ENCODE data around the gene RERE.
"Not testable (repeated sequence)": the region's sequence is repeated elsewhere in the genome, so short reads cannot be mapped to it uniquely, and the experiment has no call there.

The RERE gene

GRCh38 chr1:8740034-8740449, 77.4 kb downstream of the RERE start:
- DNase-seq (ENCODE audit: low read depth) = peak; percentile 27
- no peak for TF ChIP-seq CTCF (IDR thresholded peaks at IDR 0.05; ENCODE audit: low read depth, low read length, missing control alignments)
- in situ Hi-C loops (cut with HindIII; ENCODE audit: low sequenced_read_pairs) = no loop called here
- no peak overlapping the region for H3K4me3 ChIP-seq (ENCODE audit: low read depth, low read length)

GRCh38 chr1:8739377-8739776, 78.1 kb downstream of the RERE start:
- DNase-seq (ENCODE audit: low read depth) = no peak
- H3K4me3 ChIP-seq (ENCODE audit: low read depth, low read length) = no peak overlapping the region
- no peak for TF ChIP-seq CTCF (IDR thresholded peaks at IDR 0.05; ENCODE audit: low read depth, low read length, missing control alignments)
- in situ Hi-C loops (cut with HindIII; ENCODE audit: low sequenced_read_pairs) = no loop called here

GRCh38 chr1:8736927-8737326, 80.5 kb downstream of the RERE start:
- no peak overlapping the region for H3K4me3 ChIP-seq (ENCODE audit: low read depth, low read length)
- in situ Hi-C loops (cut with HindIII; ENCODE audit: low sequenced_read_pairs) = no loop called here
- TF ChIP-seq CTCF (IDR thresholded peaks at IDR 0.05; ENCODE audit: low read depth, low read length, missing control alignments) = no peak
- DNase-seq (ENCODE audit: low read depth) = no peak

GRCh38 chr1:8733484-8733883, 84.0 kb downstream of the RERE start:
- in situ Hi-C loops (cut with HindIII; ENCODE audit: low sequenced_read_pairs) = no loop called here
- H3K4me3 ChIP-seq (ENCODE audit: low read depth, low read length) = no peak overlapping the region
- TF ChIP-seq CTCF (IDR thresholded peaks at IDR 0.05; ENCODE audit: low read depth, low read length, missing control alignments) = no peak
- DNase-seq (ENCODE audit: low read depth) = no peak

GRCh38 chr1:8731162-8731561, 86.3 kb downstream of the RERE start:
- DNase-seq (ENCODE audit: low read depth) = no peak
- in situ Hi-C loops (cut with HindIII; ENCODE audit: low sequenced_read_pairs) = no loop called here
- no peak for TF ChIP-seq CTCF (IDR thresholded peaks at IDR 0.05; ENCODE audit: low read depth, low read length, missing control alignments)
- H3K4me3 ChIP-seq (ENCODE audit: low read depth, low read length) = no peak overlapping the region

- no peak for DNase-seq (ENCODE audit: low read depth)
- in situ Hi-C loops (cut with HindIII; ENCODE audit: low sequenced_read_pairs) = no loop called here
- no peak for TF ChIP-seq CTCF (IDR thresholded peaks at IDR 0.05; ENCODE audit: low read depth, low read length, missing control alignments)
- no peak overlapping the region for H3K4me3 ChIP-seq (ENCODE audit: low read depth, low read length)
Observed at GRCh38 chr1:8728464-8728863, 89.0 kb downstream of the RERE start.

- DNase-seq (ENCODE audit: low read depth) = peak; percentile 16
- TF ChIP-seq CTCF (IDR thresholded peaks at IDR 0.05; ENCODE audit: low read depth, low read length, missing control alignments) = no peak
- H3K4me3 ChIP-seq (ENCODE audit: low read depth, low read length) = no peak overlapping the region
- in situ Hi-C loops (cut with HindIII; ENCODE audit: low sequenced_read_pairs) = no loop called here
Observed at GRCh38 chr1:8727809-8728213, 89.6 kb downstream of the RERE start.

GRCh38 chr1:8727316-8727715, 90.1 kb downstream of the RERE start:
- DNase-seq (ENCODE audit: low read depth); in situ Hi-C loops (cut with HindIII; ENCODE audit: low sequenced_read_pairs): not testable (repeated sequence)

GRCh38 chr1:8726801-8727186, 90.6 kb downstream of the RERE start:
- DNase-seq (ENCODE audit: low read depth); H3K4me3 ChIP-seq (ENCODE audit: low read depth, low read length): not testable (repeated sequence)

More at GRCh38 chr1:8727316-8727715, 90.1 kb downstream of the RERE start:
- not testable (repeated sequence) for H3K4me3 ChIP-seq (ENCODE audit: low read depth, low read length)

More at GRCh38 chr1:8726801-8727186, 90.6 kb downstream of the RERE start:
- in situ Hi-C loops (cut with HindIII; ENCODE audit: low sequenced_read_pairs) = not testable (repeated sequence)
